GM08714 (cell line): Measurements from ENCODE around the gene RABEP1.

Experiments used
- H3K4me3 ChIP-seq: fragments of 200-500 bp; sonication (Bioruptor generic); 2 replicates; pipeline ENCODE4 v1.5.1; 2014; ENCODE audit warnings: mild to moderate bottlenecking, low read length, inconsistent platforms
- ZNF274 ChIP-seq: IDR thresholded peaks from 2 replicates; pipeline ENCODE4 v1.6.1; 2012; ENCODE audit warnings: mild to moderate bottlenecking, low read depth, low read length

RABEP1 gene

DNA sequence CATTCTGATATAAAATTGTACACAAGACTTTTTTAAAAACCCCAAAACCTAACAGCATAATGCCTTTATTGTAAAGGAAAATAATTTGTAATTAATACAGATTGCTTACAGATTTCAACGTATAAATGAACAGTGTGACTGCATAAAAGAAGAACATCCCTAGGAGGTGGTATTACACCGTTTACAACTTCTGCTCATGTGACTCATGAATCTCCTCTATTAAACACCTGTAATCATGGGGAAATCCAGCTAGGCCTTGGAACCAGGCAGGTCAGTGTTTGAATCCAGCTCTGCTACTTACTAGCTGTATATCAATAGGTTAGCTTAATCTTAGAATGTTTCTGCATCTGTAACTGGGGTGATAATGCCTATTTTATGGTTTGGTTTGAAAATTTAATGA is 15.2 kb downstream of the RABEP1 start:
- no peak for TF ChIP-seq ZNF274
- H3K4me3 ChIP-seq, result no peak overlapping the region

DNA sequence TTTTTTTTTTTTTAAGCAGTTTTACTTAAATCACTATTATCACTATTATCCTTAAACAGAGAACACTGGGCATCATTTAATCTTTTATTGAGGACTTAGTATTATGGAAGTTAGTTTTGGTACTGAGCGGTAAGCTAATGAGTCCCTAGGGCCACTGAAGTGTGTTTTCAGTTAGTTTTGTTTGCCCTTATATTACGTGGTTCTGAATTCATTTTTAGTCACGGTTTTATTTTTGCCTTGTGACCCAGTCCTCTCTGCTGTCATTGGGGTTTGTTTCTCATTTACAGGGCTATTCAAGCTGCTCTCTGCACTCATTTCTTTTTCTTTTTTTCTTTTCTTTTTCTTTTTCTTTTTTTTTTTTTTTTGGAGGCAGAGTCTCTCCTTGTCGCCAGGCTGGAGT is 17.3 kb downstream of the RABEP1 start:
- TF ChIP-seq ZNF274, result no peak

DNA sequence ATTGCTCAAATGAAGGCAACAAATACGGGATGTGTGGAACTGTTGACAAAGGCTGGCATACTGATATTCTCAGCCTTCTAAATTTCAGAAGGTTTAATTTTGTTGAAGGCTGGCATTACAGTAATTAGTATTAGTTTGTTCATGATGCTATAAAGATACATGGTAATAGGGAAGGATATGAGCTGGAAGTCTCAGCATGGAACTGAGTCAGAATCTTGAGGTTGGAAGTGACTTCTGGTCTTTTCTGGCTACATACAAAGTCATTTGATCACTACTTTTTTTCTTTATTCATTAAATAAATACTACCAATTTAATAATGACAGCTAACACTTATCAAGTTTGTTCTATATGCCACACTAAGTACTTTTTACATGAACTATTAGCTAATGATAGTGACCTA is 22.6 kb downstream of the RABEP1 start:
- no peak overlapping the region for H3K4me3 ChIP-seq
- TF ChIP-seq ZNF274, result no peak

More for the DNA sequence above, 17.3 kb downstream of the RABEP1 start:
- H3K4me3 ChIP-seq, result no peak overlapping the region

DNA sequence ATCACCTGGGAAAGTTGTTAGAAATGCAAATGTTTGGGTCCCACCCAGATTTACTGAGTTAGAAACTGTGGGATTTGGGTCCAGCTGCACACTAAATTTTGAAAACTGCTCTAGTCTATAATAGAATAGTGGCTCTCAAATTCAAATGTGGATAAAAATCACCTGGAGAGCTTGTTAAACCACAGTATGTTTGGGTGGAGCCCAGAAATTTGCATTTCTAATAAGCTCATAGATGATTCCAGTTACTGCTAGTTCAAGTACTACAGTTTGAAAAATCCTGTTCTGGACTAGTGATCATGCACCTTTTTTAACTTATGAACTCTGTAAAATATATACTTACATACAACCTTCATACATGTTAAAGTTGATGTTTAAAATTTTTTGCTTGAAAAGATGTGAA is 27.8 kb downstream of the RABEP1 start:
- no peak overlapping the region for H3K4me3 ChIP-seq
- TF ChIP-seq ZNF274, result no peak

DNA sequence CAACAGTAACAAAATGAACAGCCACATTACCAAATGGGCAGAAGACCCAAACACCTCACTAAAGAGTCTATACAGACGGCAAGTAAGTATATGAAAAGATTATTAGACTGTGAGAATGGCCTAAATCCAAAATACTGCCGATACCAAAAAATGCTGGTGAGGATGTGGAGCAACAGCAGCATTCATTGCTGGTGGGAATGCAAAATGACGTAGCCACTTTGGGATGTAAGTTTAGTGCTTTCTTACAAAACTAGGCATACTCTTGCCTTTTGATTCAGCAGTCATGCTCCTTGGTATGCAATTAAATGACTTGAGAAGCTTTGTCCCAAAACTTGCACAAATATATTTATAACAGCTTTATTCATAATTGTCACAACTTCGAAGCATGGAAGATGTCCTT is 43.8 kb downstream of the RABEP1 start:
- no peak overlapping the region for H3K4me3 ChIP-seq
- no peak for TF ChIP-seq ZNF274

DNA sequence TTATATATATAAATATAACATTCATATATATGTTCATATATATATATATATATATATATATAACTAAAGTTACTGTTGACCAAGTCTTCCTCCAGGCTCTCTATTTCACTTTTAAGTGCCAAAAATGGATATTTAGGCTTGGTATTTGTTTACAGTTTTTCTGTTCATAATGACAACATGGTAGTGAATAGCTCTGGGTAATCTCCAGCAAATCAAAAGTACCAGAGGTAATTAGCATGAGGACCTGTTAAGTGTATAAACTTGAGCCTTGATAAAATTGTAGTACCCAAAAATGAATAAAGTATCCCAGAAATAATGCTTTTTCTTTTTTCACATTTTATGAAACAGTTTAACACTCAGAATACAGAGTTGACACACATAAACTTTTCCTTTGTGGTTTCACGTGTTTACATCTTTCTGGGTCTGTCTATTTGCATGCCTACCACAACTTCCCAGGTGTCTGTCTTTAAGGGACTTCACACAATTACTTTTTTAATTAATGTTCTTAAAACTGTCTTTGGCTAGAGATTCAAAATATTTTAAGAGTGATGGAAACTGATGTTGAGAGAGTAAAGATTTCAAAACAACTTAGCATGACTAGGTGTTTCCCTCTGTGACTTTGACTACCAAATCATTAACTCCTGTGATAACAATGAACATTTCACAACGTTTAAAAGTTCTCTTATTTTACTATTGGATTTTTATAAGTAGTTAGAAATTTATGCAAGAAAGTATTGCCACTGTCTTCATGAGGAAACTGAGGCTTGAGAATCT is 47.9 kb downstream of the RABEP1 start:
- TF ChIP-seq ZNF274, result no peak

DNA sequence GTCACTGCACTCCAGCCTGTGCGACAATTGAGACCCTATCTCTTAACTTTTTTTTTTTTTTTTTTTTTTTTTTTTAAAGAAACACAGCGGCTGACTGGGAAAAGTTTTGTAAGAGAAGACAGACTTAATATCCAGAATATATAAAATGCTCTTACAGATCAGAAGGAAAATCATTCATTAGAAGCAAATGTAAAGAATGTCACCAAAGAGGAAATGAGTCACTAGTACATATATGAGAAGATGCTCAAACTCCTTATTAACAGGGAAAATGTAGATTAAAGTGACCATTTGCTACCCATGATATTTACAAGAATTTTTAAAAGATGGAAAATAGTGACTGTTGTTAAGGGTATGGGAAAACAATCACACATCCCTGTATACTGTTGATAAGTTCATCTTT is 48.9 kb downstream of the RABEP1 start:
- TF ChIP-seq ZNF274, result no peak

More for the DNA sequence above, 47.9 kb downstream of the RABEP1 start:
- no peak overlapping the region for H3K4me3 ChIP-seq

DNA sequence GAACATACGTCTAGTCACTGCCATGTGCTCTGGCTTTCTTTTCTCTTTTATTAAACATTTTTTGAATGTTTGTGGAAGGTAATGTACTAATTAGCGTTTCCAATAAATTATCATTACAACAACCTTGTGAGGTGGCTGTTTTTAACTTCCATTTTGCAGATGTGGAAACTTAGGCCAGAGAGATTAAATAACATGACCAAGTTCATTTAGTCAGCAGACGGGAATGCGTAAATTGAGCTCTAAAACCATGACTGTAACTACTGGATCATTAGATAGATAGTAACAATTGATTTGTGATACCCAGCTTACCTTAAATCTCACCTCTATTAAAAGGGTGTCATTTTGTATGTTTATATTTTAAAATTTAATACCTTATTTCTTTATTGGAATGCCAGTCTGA is 49.4 kb downstream of the RABEP1 start:
- no peak for TF ChIP-seq ZNF274
- H3K4me3 ChIP-seq, result no peak overlapping the region

More for the DNA sequence above, 48.9 kb downstream of the RABEP1 start:
- H3K4me3 ChIP-seq, result no peak overlapping the region

DNA sequence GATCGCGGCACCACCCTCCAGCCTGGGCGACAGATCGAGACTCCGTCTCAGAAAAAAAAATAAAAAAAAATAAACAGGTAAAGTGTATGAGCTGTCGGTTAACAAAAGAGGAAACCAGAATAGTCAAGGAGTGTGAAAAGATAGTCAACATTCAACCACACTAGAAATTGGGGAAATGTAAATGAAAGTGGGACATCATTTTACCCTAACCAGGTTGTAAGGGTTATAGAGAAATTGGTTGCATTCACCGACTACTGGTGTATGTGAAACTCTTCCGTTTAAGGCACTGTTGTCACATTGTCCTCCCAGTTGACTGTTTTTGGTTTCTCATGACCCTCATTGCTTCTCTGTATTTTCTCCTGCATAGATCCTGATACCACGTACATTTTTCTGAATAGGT is 62.8 kb downstream of the RABEP1 start:
- TF ChIP-seq ZNF274, result no peak
- no peak overlapping the region for H3K4me3 ChIP-seq

DNA sequence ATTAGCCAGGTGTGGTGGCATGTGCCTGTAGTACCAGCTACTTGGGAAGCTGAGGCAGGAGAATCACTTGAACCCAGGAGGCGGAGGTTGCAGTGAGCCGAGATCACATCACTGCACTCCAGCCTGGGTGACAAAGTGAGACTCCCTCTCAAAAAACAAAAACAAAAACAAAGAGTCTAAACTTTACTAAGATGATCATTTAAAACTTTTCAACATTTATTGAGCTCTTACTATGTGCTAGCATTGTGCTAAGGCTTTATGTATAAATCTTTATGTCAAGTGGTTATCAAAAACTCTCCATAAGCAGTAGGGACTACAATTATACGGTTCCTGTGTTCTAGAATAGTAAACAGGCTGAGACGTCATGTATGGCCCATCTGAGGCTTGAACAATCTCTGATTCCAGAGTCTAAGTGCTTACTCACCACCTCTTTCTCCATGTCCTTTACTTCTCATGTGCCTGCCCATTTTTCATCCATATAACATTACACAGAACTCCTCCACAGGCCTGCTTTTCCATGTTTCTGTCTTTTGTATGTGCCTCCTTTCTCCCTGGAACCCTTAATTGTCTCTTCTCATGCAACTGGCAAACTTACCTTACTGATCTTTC is 70.7 kb downstream of the RABEP1 start:
- no peak for TF ChIP-seq ZNF274

DNA sequence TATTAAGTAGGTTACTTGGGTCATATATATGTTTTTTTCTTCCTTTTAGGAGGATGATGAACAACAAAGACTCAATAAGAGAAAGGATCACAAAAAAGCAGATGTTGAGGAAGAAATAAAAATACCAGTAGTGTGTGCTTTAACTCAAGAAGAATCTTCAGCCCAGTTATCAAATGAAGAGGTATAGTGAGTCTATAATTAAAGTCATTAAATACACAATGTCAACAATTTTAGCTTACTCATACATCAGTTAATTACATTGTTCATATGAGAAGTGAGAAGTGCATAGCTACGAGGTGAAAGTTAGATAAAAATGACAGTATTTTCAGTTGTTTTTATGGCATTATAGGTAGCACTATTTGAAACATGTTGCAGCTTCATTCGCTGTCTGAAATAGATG is 72.2 kb downstream of the RABEP1 start:
- TF ChIP-seq ZNF274, result no peak
- H3K4me3 ChIP-seq, result no peak overlapping the region

More for the DNA sequence above, 70.7 kb downstream of the RABEP1 start:
- no peak overlapping the region for H3K4me3 ChIP-seq

DNA sequence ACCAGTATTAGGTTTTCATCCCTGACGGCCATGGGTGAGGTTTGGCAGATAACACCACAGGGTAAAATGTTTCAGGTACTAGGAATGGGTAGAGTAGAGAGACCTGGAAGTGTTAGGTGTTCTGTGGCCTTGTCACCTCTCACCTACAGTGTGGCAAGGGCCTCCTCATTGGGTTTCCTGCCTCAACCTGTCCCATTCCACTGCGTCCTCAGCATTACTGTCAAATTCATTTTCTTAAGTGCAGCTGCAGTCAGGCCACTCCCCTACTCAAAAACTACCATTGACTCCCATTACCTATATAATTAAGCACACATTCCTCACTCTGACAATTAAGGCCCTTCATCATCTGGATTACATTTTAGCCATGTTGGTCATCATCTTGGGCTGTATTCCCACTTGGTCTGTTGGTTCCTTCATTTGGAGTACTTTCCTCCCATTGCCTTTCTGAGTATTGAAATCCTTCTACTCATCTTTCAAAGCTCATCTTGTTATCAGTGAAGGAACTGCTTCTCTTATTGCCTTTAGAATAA is 72.9 kb downstream of the RABEP1 start:
- TF ChIP-seq ZNF274, result no peak

DNA sequence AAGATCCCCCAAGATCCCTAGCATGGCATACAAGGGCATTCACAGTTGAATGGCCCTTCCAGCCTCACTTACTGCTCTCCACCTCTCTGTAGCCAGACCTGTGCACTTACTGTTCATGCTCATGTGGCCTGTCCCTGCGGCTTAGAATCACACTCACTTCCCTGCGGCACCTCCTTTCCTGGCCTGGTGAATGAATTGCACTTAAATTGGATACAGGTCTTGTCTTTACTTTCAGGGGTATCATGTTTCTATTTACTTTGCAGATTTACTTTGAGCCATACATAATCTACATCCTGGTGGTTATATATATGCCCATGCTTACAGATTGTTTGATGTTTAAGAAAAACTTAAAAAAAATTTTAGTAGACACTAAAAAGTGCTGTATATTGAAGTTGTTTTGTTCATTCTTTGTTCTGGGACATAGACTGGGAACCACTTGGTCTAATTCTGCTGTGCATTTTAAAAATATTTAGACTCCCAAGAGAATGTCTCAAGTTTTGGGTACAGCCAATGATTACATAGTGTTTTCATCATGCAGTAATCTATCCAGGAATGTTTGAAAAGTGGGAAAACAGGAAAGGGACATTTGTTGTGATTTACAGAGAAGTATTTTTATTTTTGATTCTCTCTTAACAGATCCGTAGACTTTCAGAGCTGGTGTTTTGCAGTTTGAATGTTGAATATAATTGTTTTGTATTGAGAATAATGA is 73.5 kb downstream of the RABEP1 start:
- TF ChIP-seq ZNF274, result no peak
- no peak overlapping the region for H3K4me3 ChIP-seq

More for the DNA sequence above, 72.9 kb downstream of the RABEP1 start:
- H3K4me3 ChIP-seq, result no peak overlapping the region

DNA sequence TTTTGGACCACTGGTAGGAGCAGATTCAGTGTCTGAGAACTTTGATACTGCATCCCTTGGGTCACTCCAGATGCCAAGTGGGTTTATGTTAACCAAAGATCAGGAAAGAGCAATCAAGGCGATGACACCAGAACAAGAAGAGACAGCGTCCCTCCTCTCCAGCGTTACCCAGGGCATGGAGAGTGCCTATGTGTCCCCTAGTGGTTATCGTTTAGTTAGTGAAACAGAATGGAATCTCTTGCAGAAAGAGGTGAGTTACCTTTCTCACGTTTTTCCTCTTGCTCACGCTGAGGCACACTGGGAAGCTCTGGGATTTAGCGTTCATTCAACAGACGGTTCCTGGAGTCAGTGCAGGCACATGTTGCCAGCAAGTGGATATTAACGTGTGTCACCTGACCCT is 79.3 kb downstream of the RABEP1 start:
- no peak overlapping the region for H3K4me3 ChIP-seq
- TF ChIP-seq ZNF274, result no peak
